ENCODE data around the gene DOCK4.

- TF ChIP-seq POLR2A (IDR thresholded peaks at IDR 0.05) (no peak), CTCF (IDR thresholded peaks at IDR 0.05) (no peak)
These were observed 21.7 kb downstream of the DOCK4 start for GRCh38 chr7:112184455-112184854.
